Thoracic aorta (tissue), 2 donors: Measurements from ENCODE around the gene CRAMP1. TPM values are rescaled to one million over a fixed set of nuclear protein-coding genes. Genes with fewer than 3 reads are reported as not detected.

Experiments used
- ATAC-seq: fragments of 150-250 bp; one replicate; pipeline ENCODE4 v1.8.0; 2017; ENCODE audit warnings: low read depth; ENCODE audit not compliant: insufficient number of reproducible peaks, low FRiP score
- DNase-seq: peaks from one replicate; pipeline ENCODE4 v3.0.0-alpha.2; 2020; ENCODE audit warnings: low spot score
- H3K27ac ChIP-seq, 2 donors: fragments of 200-600 bp; sonication (generic); 1 replicate in 1 of 2; 2 replicates in 1 of 2; pipeline ENCODE4 v1.5.1; 2016; ENCODE audit warnings: mild to moderate bottlenecking in 2 of 2, moderate library complexity in 2 of 2
- H3K27me3 ChIP-seq: fragments of 200-600 bp; sonication (generic); replicated peaks from 2 replicates; pipeline ENCODE4 v1.6.0; 2016; ENCODE audit warnings: mild to moderate bottlenecking; ENCODE audit not compliant: insufficient read depth
- H3K36me3 ChIP-seq: fragments of 200-600 bp; sonication (generic); one replicate; pipeline ENCODE4 v1.5.1; 2016
- H3K4me1 ChIP-seq, 2 donors: fragments of 200-600 bp; sonication (generic); 1 replicate in 1 of 2; 2 replicates in 1 of 2; pipeline versions ENCODE4 v1.5.1 to v1.6.0; 2016; ENCODE audit warnings: low read depth in 2 of 2, mild to moderate bottlenecking in 1 of 2; ENCODE audit not compliant: control insufficient read depth in 1 of 2
- H3K4me3 ChIP-seq: fragments of 200-600 bp; sonication (generic); 2 replicates; pipeline ENCODE4 v1.5.1; 2016; ENCODE audit warnings: mild to moderate bottlenecking
- H3K9me3 ChIP-seq: fragments of 200-600 bp; sonication (generic); 2 replicates; pipeline ENCODE4 v1.5.1; 2016
- total RNA-seq, 2 donors: library from RNA; depleted of rRNA; stranded (reverse); fragments of >200 nt; gene quantifications; one replicate each; pipeline versions ENCODE4 v1.1.0 to v1.2.3, GENCODE V29; 2016
- TF ChIP-seq, protein P1 (sequence below): fragments of 200-600 bp; sonication (generic); IDR thresholded peaks from one replicate; pipeline ENCODE4 v1.5.1; 2019; ENCODE audit warnings: antibody characterized with exemption

The CRAMP1 gene
- total RNA-seq, 2 donors from 2014 or later, result 15.0 to 21.4 TPM

DNA sequence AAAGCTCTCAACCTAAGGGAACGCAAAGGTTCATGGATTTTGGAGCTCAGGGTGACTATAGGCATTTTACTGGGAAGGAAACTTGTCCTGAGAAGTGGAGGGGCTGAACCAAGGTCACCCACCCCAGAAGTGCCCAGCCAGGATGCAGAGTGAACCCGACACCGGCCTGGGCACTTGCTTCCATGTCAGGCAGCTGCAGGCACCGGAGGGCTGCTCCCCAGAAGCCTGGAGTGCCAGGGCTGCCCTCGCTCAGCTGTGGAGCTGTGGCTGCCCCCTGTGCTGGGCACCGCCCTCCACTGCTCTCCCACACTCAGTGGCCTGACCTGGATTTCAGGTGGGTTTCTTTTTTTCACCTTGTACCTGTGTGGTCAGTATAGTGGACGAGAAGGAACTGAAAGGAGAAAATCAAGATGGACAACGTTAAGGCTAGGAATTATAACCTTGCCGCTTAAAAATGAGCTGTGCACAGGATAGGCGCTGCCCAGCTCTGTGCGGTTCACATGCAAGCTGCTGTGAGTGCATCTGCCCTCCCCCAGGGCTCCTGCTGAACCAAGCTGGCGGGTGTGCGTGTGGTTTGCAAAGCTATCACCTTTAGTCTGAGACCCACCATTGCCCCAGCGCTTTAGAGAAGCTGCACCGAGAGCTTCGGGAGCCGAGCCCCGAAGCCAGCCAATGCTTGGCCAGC lies 96.1 kb downstream of the CRAMP1 start:
- TF ChIP-seq, protein P1, sequence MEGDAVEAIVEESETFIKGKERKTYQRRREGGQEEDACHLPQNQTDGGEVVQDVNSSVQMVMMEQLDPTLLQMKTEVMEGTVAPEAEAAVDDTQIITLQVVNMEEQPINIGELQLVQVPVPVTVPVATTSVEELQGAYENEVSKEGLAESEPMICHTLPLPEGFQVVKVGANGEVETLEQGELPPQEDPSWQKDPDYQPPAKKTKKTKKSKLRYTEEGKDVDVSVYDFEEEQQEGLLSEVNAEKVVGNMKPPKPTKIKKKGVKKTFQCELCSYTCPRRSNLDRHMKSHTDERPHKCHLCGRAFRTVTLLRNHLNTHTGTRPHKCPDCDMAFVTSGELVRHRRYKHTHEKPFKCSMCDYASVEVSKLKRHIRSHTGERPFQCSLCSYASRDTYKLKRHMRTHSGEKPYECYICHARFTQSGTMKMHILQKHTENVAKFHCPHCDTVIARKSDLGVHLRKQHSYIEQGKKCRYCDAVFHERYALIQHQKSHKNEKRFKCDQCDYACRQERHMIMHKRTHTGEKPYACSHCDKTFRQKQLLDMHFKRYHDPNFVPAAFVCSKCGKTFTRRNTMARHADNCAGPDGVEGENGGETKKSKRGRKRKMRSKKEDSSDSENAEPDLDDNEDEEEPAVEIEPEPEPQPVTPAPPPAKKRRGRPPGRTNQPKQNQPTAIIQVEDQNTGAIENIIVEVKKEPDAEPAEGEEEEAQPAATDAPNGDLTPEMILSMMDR, result no peak
- H3K4me1 ChIP-seq, result peaks cover 16 to 39% of the 10 kb centered on the region in 2 donors
- peak overlapping the region; percentile 81 for H3K4me3 ChIP-seq
- no peaks in the 10 kb centered on the region for H3K36me3 ChIP-seq
- no peak for DNase-seq
- no peak for ATAC-seq
- H3K27ac ChIP-seq, result no peak overlapping the region
- H3K27me3 ChIP-seq, result no peaks in the 10 kb centered on the region
- no peaks in the 10 kb centered on the region for H3K9me3 ChIP-seq

DNA sequence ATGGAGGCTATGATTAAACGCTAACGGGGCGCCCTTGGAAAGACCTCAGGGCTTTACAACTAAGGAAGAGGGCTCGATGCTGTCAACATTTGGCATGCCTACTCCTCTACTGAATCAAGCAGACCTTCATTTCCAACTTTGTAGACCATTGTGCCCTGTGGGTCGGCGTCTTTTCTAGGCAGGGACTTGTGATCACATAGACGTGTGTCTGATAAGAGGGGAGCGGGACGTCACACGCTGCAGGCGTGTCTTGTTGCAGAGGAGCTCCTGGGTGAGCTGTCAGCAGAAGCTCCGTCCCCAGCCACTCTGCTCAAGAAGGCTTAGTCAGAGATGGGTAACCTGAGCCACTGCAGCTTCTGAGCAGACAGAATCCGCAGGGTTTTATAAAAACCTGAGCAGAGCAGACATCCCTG lies 96.6 kb downstream of the CRAMP1 start:
- H3K9me3 ChIP-seq, result no peaks in the 10 kb centered on the region
- TF ChIP-seq, protein P1, result no peak
- no peaks in the 10 kb centered on the region for H3K27me3 ChIP-seq
- ATAC-seq (no peak), DNase-seq (no peak)
- H3K4me1 ChIP-seq, result peaks cover 16 to 42% of the 10 kb centered on the region in 2 donors
- no peaks in the 10 kb centered on the region for H3K36me3 ChIP-seq
- H3K27ac ChIP-seq, result no peak overlapping the region
- no peak overlapping the region for H3K4me3 ChIP-seq

DNA sequence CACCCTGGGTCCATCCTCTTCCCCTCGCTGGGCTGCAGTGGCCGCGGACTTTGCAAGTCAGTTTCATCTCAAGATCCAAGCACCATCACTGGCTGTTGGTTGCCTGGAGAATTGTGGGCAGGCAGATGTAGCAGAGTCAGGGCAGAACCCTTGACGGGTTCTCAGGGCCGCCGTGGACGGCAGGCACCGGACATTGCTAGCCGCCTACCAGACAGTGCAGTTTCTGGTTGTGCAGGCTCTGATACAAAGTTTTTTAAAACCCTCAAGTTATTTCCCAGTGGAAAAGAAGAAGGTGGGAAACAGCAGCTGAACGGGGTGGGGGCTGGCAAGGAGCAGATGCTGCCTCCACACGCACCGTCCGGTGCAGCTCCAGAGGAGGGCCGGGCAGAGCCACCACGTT lies 97.2 kb downstream of the CRAMP1 start:
- no peaks in the 10 kb centered on the region for H3K27me3 ChIP-seq
- no peak overlapping the region for H3K27ac ChIP-seq
- TF ChIP-seq, protein P1, result no peak
- no peak overlapping the region for H3K4me3 ChIP-seq
- H3K4me1 ChIP-seq, result peaks cover 16 to 42% of the 10 kb centered on the region in 2 donors
- no peaks in the 10 kb centered on the region for H3K9me3 ChIP-seq
- no peak for ATAC-seq
- DNase-seq, result no peak
- no peaks in the 10 kb centered on the region for H3K36me3 ChIP-seq

DNA sequence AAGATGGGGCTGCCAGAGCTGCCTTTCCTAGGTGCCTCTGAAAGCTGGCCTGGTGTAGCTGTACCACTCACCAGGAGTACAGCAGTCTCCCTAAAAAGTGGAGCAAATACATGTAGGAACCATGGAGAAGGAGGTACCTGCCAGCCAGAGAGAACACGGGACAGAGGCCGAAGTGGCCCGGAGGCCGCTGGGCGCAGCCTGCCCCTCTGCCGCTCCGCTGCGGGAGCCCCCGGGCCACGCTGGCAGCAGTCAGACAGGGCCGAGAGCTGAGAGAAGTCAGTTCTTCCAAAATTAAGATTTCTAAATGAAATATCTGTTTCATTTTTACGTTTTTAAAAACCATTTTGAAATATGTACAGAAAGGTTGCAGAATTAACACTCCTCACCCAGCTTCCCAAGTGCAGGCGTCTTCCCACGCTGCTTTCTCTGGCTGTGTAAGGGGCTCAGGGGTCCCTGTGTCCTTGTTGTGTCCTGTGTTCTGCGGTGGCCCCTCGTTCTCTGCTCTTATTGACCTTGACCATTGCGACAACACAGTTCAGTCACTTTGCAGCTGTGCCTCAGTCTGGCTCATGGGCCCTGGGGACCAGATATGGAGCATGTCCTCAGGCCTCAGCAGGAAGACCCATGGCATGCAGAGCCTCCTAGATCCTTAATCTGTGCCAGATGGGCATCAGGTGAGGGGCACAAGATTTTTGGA lies 98.8 kb downstream of the CRAMP1 start:
- TF ChIP-seq, protein P1, result no peak
- Histone ChIP-seq H3K4me1 (peaks cover 16 to 33% of the 10 kb centered on the region in 2 donors), H3K36me3 (no peaks in the 10 kb centered on the region), H3K4me3 (no peak overlapping the region), H3K27me3 (no peaks in the 10 kb centered on the region), H3K27ac (no peak overlapping the region), H3K9me3 (no peaks in the 10 kb centered on the region)
- DNase-seq (no peak), ATAC-seq (no peak)

DNA sequence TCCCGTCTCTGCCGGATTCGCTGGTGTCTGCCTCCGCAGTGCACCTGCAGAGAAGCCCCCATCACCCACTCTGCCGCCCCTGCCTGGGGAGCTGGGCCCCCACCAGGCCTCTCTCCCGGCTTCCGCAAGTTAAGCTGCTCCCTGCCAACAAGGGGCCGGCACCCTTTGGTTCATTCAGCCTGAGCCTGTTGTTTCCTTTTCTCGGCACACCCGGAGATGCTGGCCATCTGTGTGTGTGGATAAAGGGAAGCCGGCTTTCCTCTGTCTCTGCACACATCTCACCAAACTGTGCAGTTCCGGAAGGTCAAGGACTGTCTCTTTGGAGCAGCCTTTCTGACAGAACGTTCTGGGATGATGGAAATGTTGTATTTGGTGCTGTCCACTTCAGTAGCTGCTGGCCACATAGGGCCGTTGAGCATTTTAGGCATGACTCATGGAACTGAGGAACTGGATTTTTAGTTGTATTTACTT lies 100.7 kb downstream of the CRAMP1 start:
- Histone ChIP-seq H3K4me1 (peaks cover 11 to 28% of the 10 kb centered on the region in 2 donors), H3K27me3 (no peaks in the 10 kb centered on the region), H3K27ac (no peak overlapping the region), H3K9me3 (no peaks in the 10 kb centered on the region), H3K36me3 (no peaks in the 10 kb centered on the region), H3K4me3 (peak overlapping the region; percentile 42)
- no peak for DNase-seq
- TF ChIP-seq, protein P1, result no peak
- no peak for ATAC-seq
